ENCODE data around the gene PNLIPRP1. TPM values are rescaled to one million over a fixed set of nuclear protein-coding genes. Genes with fewer than 3 reads are reported as not detected.

Gene PNLIPRP1
- total and polyA plus RNA-seq, 2 experiments from 2014 or later = 0.21 TPM; not detected in 1

GRCh38 chr10:116631871-116632295, 41.1 kb downstream of the PNLIPRP1 start:
- no peaks in the 10 kb centered on the region for H4K20me1 ChIP-seq (replicated peaks; ENCODE audit: insufficient read depth)
- no peak overlapping the region for H3K4me2 ChIP-seq
- TF ChIP-seq JUNB (IDR thresholded peaks at IDR 0.05; ENCODE audit: unreplicated experiment) = no peak
- TF ChIP-seq EZH2 (IDR thresholded peaks at IDR 0.05; ENCODE audit: low read depth, unreplicated experiment) = no peak
- TF ChIP-seq EZH2phosphoT487 (IDR thresholded peaks at IDR 0.05; ENCODE audit: unreplicated experiment) = no peak
- TF ChIP-seq ZNF462 (CRISPR knock-in tag; IDR thresholded peaks at IDR 0.05) = no peak
- no peak for TF ChIP-seq ZNF114 (CRISPR knock-in tag; IDR thresholded peaks at IDR 0.05)
- no peak for TF ChIP-seq NANOG (IDR thresholded peaks at IDR 0.05; ENCODE audit: borderline replicate concordance)
- no peak for TF ChIP-seq ETS1 (IDR thresholded peaks at IDR 0.05)
- no peak for TF ChIP-seq STAT1 (IDR thresholded peaks at IDR 0.05; ENCODE audit: unreplicated experiment)
- no peak for TF ChIP-seq CTCF (conservative IDR thresholded peaks at IDR 0.05; ENCODE audit: low read depth in 2 of 2)
- TF ChIP-seq, protein P1, sequence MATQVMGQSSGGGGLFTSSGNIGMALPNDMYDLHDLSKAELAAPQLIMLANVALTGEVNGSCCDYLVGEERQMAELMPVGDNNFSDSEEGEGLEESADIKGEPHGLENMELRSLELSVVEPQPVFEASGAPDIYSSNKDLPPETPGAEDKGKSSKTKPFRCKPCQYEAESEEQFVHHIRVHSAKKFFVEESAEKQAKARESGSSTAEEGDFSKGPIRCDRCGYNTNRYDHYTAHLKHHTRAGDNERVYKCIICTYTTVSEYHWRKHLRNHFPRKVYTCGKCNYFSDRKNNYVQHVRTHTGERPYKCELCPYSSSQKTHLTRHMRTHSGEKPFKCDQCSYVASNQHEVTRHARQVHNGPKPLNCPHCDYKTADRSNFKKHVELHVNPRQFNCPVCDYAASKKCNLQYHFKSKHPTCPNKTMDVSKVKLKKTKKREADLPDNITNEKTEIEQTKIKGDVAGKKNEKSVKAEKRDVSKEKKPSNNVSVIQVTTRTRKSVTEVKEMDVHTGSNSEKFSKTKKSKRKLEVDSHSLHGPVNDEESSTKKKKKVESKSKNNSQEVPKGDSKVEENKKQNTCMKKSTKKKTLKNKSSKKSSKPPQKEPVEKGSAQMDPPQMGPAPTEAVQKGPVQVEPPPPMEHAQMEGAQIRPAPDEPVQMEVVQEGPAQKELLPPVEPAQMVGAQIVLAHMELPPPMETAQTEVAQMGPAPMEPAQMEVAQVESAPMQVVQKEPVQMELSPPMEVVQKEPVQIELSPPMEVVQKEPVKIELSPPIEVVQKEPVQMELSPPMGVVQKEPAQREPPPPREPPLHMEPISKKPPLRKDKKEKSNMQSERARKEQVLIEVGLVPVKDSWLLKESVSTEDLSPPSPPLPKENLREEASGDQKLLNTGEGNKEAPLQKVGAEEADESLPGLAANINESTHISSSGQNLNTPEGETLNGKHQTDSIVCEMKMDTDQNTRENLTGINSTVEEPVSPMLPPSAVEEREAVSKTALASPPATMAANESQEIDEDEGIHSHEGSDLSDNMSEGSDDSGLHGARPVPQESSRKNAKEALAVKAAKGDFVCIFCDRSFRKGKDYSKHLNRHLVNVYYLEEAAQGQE (IDR thresholded peaks at IDR 0.05; ENCODE audit: unreplicated experiment) = no peak
- no peak for TF ChIP-seq ZNF331 (CRISPR knock-in tag; IDR thresholded peaks at IDR 0.05; ENCODE audit: low read depth)
- TF ChIP-seq CREB1 (CRISPR knock-in tag; IDR thresholded peaks at IDR 0.05; ENCODE audit: low read depth) = no peak
- no peak for TF ChIP-seq POLR2AphosphoS5 (IDR thresholded peaks at IDR 0.05; ENCODE audit: low read depth)
- Mint-ChIP-seq H3K4me3 (no peak overlapping the region), H3K27ac (no peak overlapping the region), H3K27me3 (ENCODE audit: insufficient read depth, low read depth, poor library complexity) (no peaks in the 10 kb centered on the region), H3K36me3 (ENCODE audit: low read depth) (no peaks in the 10 kb centered on the region), H3K9me3 (no peaks in the 10 kb centered on the region; the same call in 2 of the 3 replicates), H3K4me1 (no peaks in the 10 kb centered on the region)
- no peak for DNase-seq (ENCODE audit: low spot score)
- no peaks in the 10 kb centered on the region for H3K9me2 ChIP-seq (ENCODE audit: insufficient read depth)
- H3K36me3 ChIP-seq (ENCODE audit: insufficient read depth) = no peaks in the 10 kb centered on the region
- ATAC-seq = no peak
- no peaks in the 10 kb centered on the region for H3K79me2 ChIP-seq (replicated peaks; ENCODE audit: insufficient read depth)
- H3K27me3 ChIP-seq (ENCODE audit: insufficient read depth) = 0 out of 2 replicates have a peak, but pooled peaks cover 3% of the 10 kb centered on the region
- 0 out of 2 replicates have a peak, but pooled peaks cover 2% of the 10 kb centered on the region for H3F3A ChIP-seq (replicated peaks; ENCODE audit: low read depth)
- no peak overlapping the region for H3K4me3 ChIP-seq
- H3K4me1 ChIP-seq (ENCODE audit: insufficient read depth) = no peaks in the 10 kb centered on the region
- H2AFZ ChIP-seq = no peak overlapping the region
- H3K27ac ChIP-seq (ENCODE audit: low read depth) = no peak overlapping the region

All from GM23338 (cell line).